Activated CD4-positive, alpha-beta T cell treated with anti-CD3 and anti-CD28 coated beads, Interleukin-2, amount 10 ng/mL, durations not matched to agents 24 days and 14 days (primary cell): ENCODE data around the gene DGKG. TPM values are rescaled to one million over a fixed set of nuclear protein-coding genes. Genes with fewer than 3 reads are reported as not detected.

Source experiments
- DNase-seq: peaks from one replicate; pipeline ENCODE4 v3.0.0; 2022
- H3K27ac Mint-ChIP-seq: one replicate; pipeline ENCODE4 v1.8.0; 2022; ENCODE audit warnings: mild to moderate bottlenecking, mixed read lengths
- H3K27me3 Mint-ChIP-seq: one replicate; pipeline ENCODE4 v1.8.0; 2022; ENCODE audit warnings: mixed read lengths
- H3K36me3 Mint-ChIP-seq: one replicate; pipeline ENCODE4 v1.8.0; 2022; ENCODE audit warnings: low read depth, mild to moderate bottlenecking, mixed read lengths
- H3K4me1 Mint-ChIP-seq: one replicate; pipeline ENCODE4 v1.8.0; 2021; ENCODE audit warnings: mixed read lengths
- H3K4me3 Mint-ChIP-seq: one replicate; pipeline ENCODE4 v1.8.0; 2022; ENCODE audit warnings: mild to moderate bottlenecking, moderate library complexity, mixed read lengths
- H3K9me3 Mint-ChIP-seq: one replicate; pipeline ENCODE4 v1.8.0; 2021; ENCODE audit warnings: mixed read lengths
- intact Hi-C: fragments of 100-400 bp; cut with micrococcal nuclease; formaldehyde crosslinking; loops from one replicate; pipeline ENCODE4 v1.15.1; 2023
- total RNA-seq: library from RNA; stranded (reverse); gene quantifications from 2 replicates; pipeline ENCODE4 v1.2.3, GENCODE V29; 2022

The DGKG gene
- total RNA-seq, 1 donor from 2014 or later = 0.28 TPM

DNA sequence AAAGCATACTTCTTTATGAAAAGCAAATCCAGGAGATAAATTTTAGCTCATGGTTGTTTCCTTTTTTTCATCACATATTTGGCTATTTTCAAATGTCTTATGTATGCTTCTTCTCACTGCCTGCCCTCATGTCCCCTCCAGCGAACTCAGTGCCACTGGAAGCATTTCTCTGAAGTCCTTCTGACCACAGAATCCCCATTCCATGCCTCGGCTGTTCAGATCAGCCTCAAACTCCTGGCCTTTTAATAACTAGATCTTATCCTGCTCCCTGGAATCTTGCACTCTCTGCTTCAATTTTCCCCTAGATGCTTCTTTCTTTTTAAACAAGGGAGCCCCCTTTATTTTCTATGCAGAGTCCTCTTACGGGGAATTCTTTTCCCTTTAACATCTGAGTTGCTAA lies 263.3 kb downstream of the DGKG start:
- no peaks in the 10 kb centered on the region for H3K9me3 Mint-ChIP-seq
- no peak for DNase-seq
- H3K27me3 Mint-ChIP-seq = peaks cover 78% of the 10 kb centered on the region
- peaks cover 2% of the 10 kb centered on the region for H3K4me1 Mint-ChIP-seq
- H3K4me3 Mint-ChIP-seq = no peak overlapping the region
- no peaks in the 10 kb centered on the region for H3K36me3 Mint-ChIP-seq
- intact Hi-C loops = no loop called here
- H3K27ac Mint-ChIP-seq = no peak overlapping the region

DNA sequence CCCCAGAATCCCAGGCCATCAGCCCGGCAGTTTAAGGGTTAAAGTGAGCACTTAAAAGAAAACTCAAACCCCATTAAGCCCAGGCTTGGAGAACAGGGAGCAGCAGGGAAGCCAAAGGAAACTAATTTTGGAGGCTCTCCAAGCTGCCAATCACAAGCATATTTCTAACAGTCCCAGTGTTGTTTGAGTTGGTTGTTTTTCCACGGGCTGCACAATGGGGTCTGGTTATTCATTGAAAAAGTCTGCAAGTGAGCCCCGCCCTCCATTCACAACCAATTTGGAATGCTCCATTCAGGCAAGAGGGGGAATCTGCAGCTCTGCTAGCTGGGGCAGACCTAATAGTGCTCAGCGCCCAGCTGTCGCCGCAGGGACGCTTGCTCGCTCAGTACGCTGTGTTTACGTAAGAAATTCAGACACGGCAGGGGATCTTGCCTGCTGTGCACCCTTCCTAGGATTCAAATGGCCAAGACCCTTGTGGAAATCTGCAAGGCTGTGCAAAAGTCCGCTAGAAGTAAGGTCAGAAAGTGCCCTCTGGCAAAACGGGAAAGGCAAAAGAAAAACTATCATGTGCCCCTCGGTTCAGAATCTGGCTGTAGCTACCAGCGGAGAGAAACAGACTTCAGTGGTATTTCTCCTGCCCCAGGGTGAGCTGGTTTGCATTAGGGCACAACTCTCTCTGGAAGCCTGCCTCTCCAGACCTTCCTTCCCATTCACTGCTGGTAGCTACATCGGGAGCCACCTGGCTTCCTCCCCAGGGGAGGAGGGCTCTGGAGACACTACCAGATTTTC lies 264.2 kb downstream of the DGKG start:
- Mint-ChIP-seq H3K36me3 (no peaks in the 10 kb centered on the region), H3K4me1 (peaks cover 2% of the 10 kb centered on the region), H3K27me3 (peaks cover 76% of the 10 kb centered on the region), H3K4me3 (no peak overlapping the region), H3K27ac (no peak overlapping the region), H3K9me3 (no peaks in the 10 kb centered on the region)
- intact Hi-C loops = no loop called here
- DNase-seq = peak; percentile 53

DNA sequence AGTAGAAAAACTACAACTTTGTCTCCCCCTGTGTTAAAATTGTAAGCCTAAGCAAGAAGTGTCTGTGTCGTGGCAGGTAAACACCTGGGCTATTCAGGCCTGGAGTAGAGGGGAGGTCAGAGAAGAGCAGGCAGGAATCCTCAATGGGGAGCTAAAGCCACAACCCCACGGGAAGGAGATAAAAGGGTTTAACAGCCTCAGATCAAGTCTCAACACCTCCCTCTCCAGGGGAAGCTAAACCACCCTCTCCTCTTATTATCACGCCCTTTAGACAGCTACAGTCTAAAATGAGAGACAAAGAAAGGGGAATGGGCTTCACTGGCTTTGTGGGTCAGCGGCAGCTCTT lies 264.7 kb downstream of the DGKG start:
- Mint-ChIP-seq H3K4me1 (peaks cover 2% of the 10 kb centered on the region), H3K4me3 (no peak overlapping the region), H3K27me3 (peaks cover 72% of the 10 kb centered on the region), H3K9me3 (no peaks in the 10 kb centered on the region), H3K27ac (no peak overlapping the region), H3K36me3 (no peaks in the 10 kb centered on the region)
- DNase-seq = no peak
- intact Hi-C loops = no loop called here

Other genes starting within 250 kb of the DGKG start
- gene CRYGS, start 182.1 kb upstream of the DGKG start, total RNA-seq = 4.4 and 4.8 TPM in 2 replicates
- gene TBCCD1, start 205.1 kb upstream of the DGKG start, total RNA-seq = 20.9 and 21.4 TPM in 2 replicates
- 74.0 and 77.7 TPM in 2 replicates for gene DNAJB11, start 208.5 kb upstream of the DGKG start, total RNA-seq